HG03095 (cell line): Measurements from ENCODE around the gene ZGPAT.
A peak's percentile ranks its signal among the peaks of the same experiment; 100 is the strongest.
"Not testable (repeated sequence)": the region's sequence is repeated elsewhere in the genome, so short reads cannot be mapped to it uniquely, and the experiment has no call there.

Source experiments
- ATAC-seq: cut with Tn5 transposase; IDR thresholded peaks from one replicate; pipeline ENCODE4 v1.9.1; 2021; ENCODE audit warnings: moderate library complexity; ENCODE audit not compliant: unreplicated experiment

ZGPAT gene

GRCh38 chr20:63707558-63708300 is at the start of gene ZGPAT, which contains the start of gene ARFRP1:
Gene ZGPAT, plus strand, starts transcription at chr20:63708039. Its CDS starts 542 bp downstream, at chr20:63708581.
Gene ARFRP1, minus strand, starts transcription at chr20:63707976. Its CDS starts 885 bp downstream, at chr20:63707091.
- peak; percentile 59 for ATAC-seq

- ATAC-seq = peak; percentile 9
Observed at GRCh38 chr20:63658749-63659187, 49.1 kb upstream of the ZGPAT start.

- ATAC-seq = no peak
Observed at GRCh38 chr20:63659370-63659769, 48.5 kb upstream of the ZGPAT start.

- not testable (repeated sequence) for ATAC-seq
Observed at GRCh38 chr20:63660174-63660573, 47.7 kb upstream of the ZGPAT start.

- no peak for ATAC-seq
Observed at GRCh38 chr20:63660622-63661021, 47.2 kb upstream of the ZGPAT start.

GRCh38 chr20:63661108-63661507 is 46.7 kb upstream of the ZGPAT start:
- ATAC-seq = no peak

- no peak for ATAC-seq
Observed at GRCh38 chr20:63661959-63662812, 45.7 kb upstream of the ZGPAT start.

GRCh38 chr20:63662813-63663189 is 45.0 kb upstream of the ZGPAT start:
- no peak for ATAC-seq

GRCh38 chr20:63663332-63664066 is 44.3 kb upstream of the ZGPAT start:
- no peak for ATAC-seq

- no peak for ATAC-seq
Observed at GRCh38 chr20:63664143-63664851, 43.5 kb upstream of the ZGPAT start.

- no peak for ATAC-seq
Observed at GRCh38 chr20:63664861-63665594, 42.8 kb upstream of the ZGPAT start.

GRCh38 chr20:63665708-63666107 is 42.1 kb upstream of the ZGPAT start:
- no peak for ATAC-seq

- no peak for ATAC-seq
Observed at GRCh38 chr20:63667858-63668257, 40.0 kb upstream of the ZGPAT start.

GRCh38 chr20:63668351-63668750 is 39.5 kb upstream of the ZGPAT start:
- no peak for ATAC-seq

GRCh38 chr20:63671695-63672094 is 36.1 kb upstream of the ZGPAT start:
- not testable (repeated sequence) for ATAC-seq

- no peak for ATAC-seq
Observed at GRCh38 chr20:63672666-63673065, 35.2 kb upstream of the ZGPAT start.

GRCh38 chr20:63673951-63674350 is 33.9 kb upstream of the ZGPAT start:
- no peak for ATAC-seq

GRCh38 chr20:63675681-63676368 is 32.0 kb upstream of the ZGPAT start:
- no peak for ATAC-seq

- ATAC-seq = no peak
Observed at GRCh38 chr20:63678071-63678470, 29.8 kb upstream of the ZGPAT start.
